ENCODE data around the gene SNRPA.
A peak's percentile ranks its signal among the peaks of the same experiment; 100 is the strongest.
"Not testable (repeated sequence)": the region's sequence is repeated elsewhere in the genome, so short reads cannot be mapped to it uniquely, and the experiment has no call there.

SNRPA gene

DNA sequence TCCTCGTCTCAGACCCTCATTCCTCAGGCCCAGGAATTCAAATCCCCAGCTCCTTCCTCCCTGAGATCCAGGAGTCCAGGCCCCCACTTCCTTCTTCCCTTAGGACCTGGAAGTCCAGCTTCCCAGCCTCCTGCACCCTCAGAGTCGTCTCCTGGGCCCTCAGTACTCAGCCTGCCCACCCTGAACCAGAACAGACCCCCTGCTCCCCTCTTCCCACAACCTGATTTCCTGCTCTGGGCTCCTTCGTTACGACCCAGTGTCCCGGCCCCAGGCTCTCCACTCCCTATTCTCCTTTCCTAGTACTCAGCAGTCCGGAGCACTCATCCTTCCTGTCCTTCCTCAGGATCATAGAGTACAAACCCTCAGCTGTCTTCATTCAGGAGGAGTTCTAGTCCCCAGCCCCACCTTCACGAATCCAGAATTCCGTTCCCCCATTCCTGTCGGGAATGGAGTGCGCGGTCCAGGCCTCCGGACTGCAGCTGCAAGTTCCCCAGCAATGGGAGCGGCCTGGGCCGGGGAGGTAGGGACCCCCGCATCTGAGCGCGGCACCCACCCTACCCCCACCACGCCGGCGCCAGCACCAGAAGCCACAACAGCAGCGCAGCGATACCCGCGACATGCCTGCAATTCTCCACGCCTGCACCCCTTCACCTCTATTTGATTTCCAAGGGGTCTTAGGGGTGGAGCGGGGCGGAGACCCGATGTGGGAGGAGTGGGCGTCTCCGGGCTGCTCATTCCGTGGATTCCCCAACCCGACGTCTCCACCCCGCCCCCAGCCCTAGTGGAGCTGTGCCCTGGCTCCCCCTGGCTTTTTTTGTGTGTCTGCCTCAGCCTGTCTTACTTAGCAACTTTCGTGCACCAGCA lies 60.7 kb downstream of the SNRPA start (continued):
- no peak for TF ChIP-seq SALL2 (tag by site-specific recombination; IDR thresholded peaks at IDR 0.05; ENCODE audit: borderline replicate concordance)
- no peak for TF ChIP-seq MYNN (tag by site-specific recombination; IDR thresholded peaks at IDR 0.05; ENCODE audit: borderline replicate concordance)
- peak; percentile 53; the same call in 1 of the 2 replicates for TF ChIP-seq EGR2 (tag by site-specific recombination; IDR thresholded peaks at IDR 0.05; ENCODE audit: low read depth)
- no peak for TF ChIP-seq MZF1 (tag by site-specific recombination; IDR thresholded peaks at IDR 0.05; ENCODE audit: borderline replicate concordance)
- TF ChIP-seq PRDM1 (tag by site-specific recombination; IDR thresholded peaks at IDR 0.05): no peak
- no peak for TF ChIP-seq BCL11B (tag by site-specific recombination; IDR thresholded peaks at IDR 0.05; ENCODE audit: low read depth)
- TF ChIP-seq ZNF174 (tag by site-specific recombination; IDR thresholded peaks at IDR 0.05): no peak
- no peak for TF ChIP-seq ZNF561 (tag by site-specific recombination; IDR thresholded peaks at IDR 0.05; ENCODE audit: borderline replicate concordance)
- TF ChIP-seq, protein P1, sequence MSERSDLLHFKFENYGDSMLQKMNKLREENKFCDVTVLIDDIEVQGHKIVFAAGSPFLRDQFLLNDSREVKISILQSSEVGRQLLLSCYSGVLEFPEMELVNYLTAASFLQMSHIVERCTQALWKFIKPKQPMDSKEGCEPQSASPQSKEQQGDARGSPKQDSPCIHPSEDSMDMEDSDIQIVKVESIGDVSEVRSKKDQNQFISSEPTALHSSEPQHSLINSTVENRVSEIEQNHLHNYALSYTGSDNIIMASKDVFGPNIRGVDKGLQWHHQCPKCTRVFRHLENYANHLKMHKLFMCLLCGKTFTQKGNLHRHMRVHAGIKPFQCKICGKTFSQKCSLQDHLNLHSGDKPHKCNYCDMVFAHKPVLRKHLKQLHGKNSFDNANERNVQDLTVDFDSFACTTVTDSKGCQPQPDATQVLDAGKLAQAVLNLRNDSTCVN (tag by site-specific recombination; optimal IDR thresholded peaks at IDR 0.05): no peak
- TF ChIP-seq KLF8 (tag by site-specific recombination; IDR thresholded peaks at IDR 0.05): peak; percentile 71
- no peak for TF ChIP-seq ZNF777 (tag by site-specific recombination; IDR thresholded peaks at IDR 0.05; ENCODE audit: borderline replicate concordance)
- no peak for TF ChIP-seq ZNF416 (tag by site-specific recombination; IDR thresholded peaks at IDR 0.05)
- TF ChIP-seq OVOL3 (tag by site-specific recombination; IDR thresholded peaks at IDR 0.05): no peak
- peak; percentile 90 for TF ChIP-seq ZNF600 (tag by site-specific recombination; IDR thresholded peaks at IDR 0.05)
- TF ChIP-seq, protein P2, sequence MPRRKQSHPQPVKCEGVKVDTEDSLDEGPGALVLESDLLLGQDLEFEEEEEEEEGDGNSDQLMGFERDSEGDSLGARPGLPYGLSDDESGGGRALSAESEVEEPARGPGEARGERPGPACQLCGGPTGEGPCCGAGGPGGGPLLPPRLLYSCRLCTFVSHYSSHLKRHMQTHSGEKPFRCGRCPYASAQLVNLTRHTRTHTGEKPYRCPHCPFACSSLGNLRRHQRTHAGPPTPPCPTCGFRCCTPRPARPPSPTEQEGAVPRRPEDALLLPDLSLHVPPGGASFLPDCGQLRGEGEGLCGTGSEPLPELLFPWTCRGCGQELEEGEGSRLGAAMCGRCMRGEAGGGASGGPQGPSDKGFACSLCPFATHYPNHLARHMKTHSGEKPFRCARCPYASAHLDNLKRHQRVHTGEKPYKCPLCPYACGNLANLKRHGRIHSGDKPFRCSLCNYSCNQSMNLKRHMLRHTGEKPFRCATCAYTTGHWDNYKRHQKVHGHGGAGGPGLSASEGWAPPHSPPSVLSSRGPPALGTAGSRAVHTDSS (tag by site-specific recombination; IDR thresholded peaks at IDR 0.05): no peak
- TF ChIP-seq KLF1 (tag by site-specific recombination; IDR thresholded peaks at IDR 0.05): peak; percentile 48; the same call in 1 of the 2 replicates
- no peak for TF ChIP-seq ZNF677 (tag by site-specific recombination; IDR thresholded peaks at IDR 0.05)
- peak; percentile 59 for TF ChIP-seq IKZF3 (tag by site-specific recombination; IDR thresholded peaks at IDR 0.05)
- no peak for TF ChIP-seq ZNF48 (tag by site-specific recombination; IDR thresholded peaks at IDR 0.05)
- no peak for TF ChIP-seq ZNF248 (tag by site-specific recombination; IDR thresholded peaks at IDR 0.05)
- no peak for TF ChIP-seq RBAK (tag by site-specific recombination; IDR thresholded peaks at IDR 0.05)
- no peak for TF ChIP-seq ZNF654 (tag by site-specific recombination; IDR thresholded peaks at IDR 0.05; ENCODE audit: low read depth)
- no peak for TF ChIP-seq ZNF311 (tag by site-specific recombination; IDR thresholded peaks at IDR 0.05; ENCODE audit: borderline replicate concordance)
- no peak for TF ChIP-seq HOXC10 (CRISPR knock-in tag; IDR thresholded peaks at IDR 0.05)

DNA sequence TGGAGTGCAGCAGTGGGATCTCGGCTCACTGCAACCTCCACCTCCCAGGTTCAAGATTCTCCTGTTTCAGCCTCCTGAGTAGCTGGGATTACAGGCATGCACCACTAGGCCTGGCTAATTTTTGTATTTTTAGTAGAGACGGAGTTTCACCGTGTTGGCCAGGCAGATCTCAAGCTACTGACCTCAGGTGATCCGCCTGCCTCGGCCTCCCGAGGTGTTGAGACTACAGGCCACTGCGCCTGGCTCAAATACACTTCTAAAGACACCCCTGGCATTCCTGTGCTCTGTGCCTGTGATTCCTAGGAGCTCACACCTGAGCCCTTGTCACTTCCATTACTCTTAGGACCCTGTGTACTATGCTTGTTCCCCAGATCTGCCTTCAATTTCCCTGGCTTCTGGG lies 61.6 kb downstream of the SNRPA start:
- H3K36me3 ChIP-seq (ENCODE audit: control insufficient read depth in 2 of 2, insufficient read depth in 1 of 2, low read length in 2 of 2): peaks cover 14 to 24% of the 10 kb centered on the region in 2 experiments; a peak in 2 of 3 replicates
- ChIA-PET CTCF (interaction anchor here (0.7 to 1.2 kb wide), 3 partner anchors 18 to 102 kb away, joined by 3 to 4 read pairs (median 3); partner anchors contain the start of gene SNRPA), POLR2A (interaction anchor here (0.7 kb wide), 2 partner anchors 35 to 314 kb away, joined by 3 read pairs; no protein-coding TSS in a partner anchor)
- H3K4me1 ChIP-seq (ENCODE audit: control insufficient read depth, insufficient read depth, low read length); H3K4me3 ChIP-seq (ENCODE audit: low read depth, low read length); H3K27ac ChIP-seq (ENCODE audit: extremely low read depth, low read depth, low read length); H3K9me3 ChIP-seq (ENCODE audit: control insufficient read depth, insufficient read depth, low read depth, low read length): not testable (repeated sequence)
- TF ChIP-seq ZBTB17 (tag by site-specific recombination; IDR thresholded peaks at IDR 0.05): 0 out of 2 replicates have a peak, but pooled peaks have one; percentile 18
